Astrocyte (in vitro differentiated cells and primary cell): Measurements from ENCODE around the gene IGFBPL1.
"Not testable (repeated sequence)": the region's sequence is repeated elsewhere in the genome, so short reads cannot be mapped to it uniquely, and the experiment has no call there.

Experiments
- CTCF ChIP-seq: IDR thresholded peaks from 2 replicates; pipeline ENCODE4 v1.5.1; 2011; ENCODE audit warnings: low read depth, mild to moderate bottlenecking, inconsistent platforms, low read length, moderate library complexity; ENCODE audit not compliant: insufficient read depth
- EZH2 ChIP-seq: IDR thresholded peaks from 2 replicates; pipeline ENCODE4 v1.6.1; 2012; ENCODE audit warnings: mild to moderate bottlenecking, low read length, inconsistent platforms; ENCODE audit not compliant: insufficient read depth

GRCh38 chr9:38399191-38399590 lies 25.1 kb downstream of the IGFBPL1 start:
- not testable (repeated sequence) for TF ChIP-seq CTCF, EZH2
